NCI-H460 (cell line): Measurements from ENCODE around the gene DYNLL1. TPM values are rescaled to one million over a fixed set of nuclear protein-coding genes. Genes with fewer than 3 reads are reported as not detected.
"Not testable (repeated sequence)": the region's sequence is repeated elsewhere in the genome, so short reads cannot be mapped to it uniquely, and the experiment has no call there.

Experiments used
- DNase-seq: peaks from one replicate; pipeline ENCODE4 v3.0.0-alpha.2; 2016; ENCODE audit warnings: low read depth; ENCODE audit errors: extremely low read depth
- total RNA-seq: library from RNA; depleted of rRNA; stranded (reverse); fragments of >200 nt; shearing (Covaris generic); gene quantifications from 2 replicates; pipeline ENCODE4 v1.2.3, GENCODE V29; 2014

Gene DYNLL1
- total RNA-seq, 1 experiment from 2014 or later, result 250 TPM

- no peak for DNase-seq
These were observed 21.9 kb upstream of the DYNLL1 start for GRCh38 chr12:120473807-120474615.

- no peak for DNase-seq
These were observed 21.3 kb upstream of the DYNLL1 start for GRCh38 chr12:120474616-120474960.

GRCh38 chr12:120475643-120476042 is 20.3 kb upstream of the DYNLL1 start:
- DNase-seq, result no peak

DNA sequence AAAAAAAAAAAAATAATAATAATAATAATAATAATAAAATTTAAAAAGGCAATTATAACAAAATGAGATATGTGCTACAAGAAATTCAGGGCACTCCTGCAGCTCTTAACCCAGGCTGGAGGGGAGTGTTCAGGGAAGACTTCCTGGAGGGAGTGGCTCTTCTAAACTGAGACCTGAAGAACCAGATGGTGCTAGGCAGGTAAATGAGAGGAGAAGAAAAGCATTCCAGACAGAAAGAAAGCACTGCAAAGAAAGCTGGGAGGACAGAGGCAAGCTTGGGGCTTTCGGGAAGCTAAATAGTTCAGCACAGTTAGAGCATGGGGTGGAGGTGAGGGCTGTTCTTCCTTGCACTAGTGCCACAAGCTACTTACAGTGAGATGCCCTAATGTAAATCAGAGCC is 16.5 kb upstream of the DYNLL1 start:
- no peak for DNase-seq

DNA sequence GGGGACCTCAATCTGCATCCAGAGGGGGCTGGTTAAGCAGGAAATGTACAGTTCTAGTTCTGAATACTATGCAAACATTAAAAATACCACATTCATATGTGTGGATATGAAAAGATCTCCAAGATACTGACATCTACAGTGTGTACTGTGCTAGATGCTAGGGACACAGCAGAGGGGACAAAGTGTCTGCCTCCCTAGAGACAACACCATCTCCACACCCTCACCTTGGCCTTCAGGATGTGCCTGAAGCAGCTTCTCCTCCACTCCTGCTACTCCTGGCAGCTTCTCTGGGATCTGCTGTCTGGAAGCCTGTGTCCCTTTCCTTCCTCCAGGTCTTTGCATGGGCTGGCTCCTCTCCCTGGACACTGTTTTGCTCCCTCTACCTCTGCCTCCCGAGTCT is 15.7 kb upstream of the DYNLL1 start:
- no peak for DNase-seq

DNA sequence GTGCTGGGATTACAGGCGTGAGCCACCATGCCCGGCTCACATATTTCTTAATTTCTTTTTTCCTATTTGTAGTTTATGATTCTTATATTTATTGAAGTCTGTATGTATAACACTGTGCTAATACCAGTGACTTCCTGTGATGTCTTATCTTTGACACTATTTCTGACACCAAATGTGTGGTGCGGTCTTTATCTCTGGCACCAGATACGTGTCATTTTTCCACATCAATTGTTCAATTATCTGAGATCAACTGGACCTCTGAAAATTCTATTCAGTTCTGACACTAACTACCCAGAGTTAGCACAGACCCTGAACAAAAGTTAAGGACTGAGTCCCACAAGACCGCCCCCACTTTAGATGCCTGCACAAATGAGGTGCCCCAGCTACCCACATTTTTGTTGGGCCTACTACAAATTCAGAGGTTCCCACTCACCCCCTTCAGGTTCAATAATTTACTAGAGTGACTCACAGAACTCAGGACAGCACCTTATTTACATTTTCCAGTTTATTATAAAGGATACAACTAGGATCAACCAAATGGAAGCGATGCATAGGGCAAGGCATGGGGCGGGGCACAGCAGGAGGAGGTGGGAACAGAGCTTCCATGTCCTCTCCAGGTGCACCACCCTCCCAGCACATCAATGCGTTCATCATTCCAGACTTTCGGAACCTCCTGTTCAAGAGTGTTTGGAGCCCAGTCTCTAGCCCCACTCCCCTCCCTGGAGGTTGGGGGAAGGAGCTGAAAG is 14.7 kb upstream of the DYNLL1 start:
- no peak for DNase-seq

DNA sequence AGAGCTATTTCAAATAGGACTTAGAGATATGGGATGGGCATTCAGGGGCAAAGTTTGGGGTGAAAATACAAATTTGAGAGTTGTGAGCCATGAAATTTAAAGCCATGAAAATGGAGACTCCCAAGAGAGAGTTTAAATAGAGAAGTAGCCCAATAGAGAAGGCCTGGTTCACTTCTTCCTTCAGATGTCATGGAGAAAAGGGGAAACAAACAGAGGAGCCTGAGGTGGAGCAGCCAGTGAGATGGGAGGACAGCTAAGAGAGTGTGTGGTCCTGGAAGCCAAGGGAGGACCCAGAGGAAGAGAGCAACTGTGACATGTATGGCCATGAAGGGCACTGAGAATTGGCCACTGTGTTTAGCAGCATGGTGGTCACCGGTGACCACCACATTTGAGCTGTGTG is 12.3 kb upstream of the DYNLL1 start:
- no peak for DNase-seq

DNA sequence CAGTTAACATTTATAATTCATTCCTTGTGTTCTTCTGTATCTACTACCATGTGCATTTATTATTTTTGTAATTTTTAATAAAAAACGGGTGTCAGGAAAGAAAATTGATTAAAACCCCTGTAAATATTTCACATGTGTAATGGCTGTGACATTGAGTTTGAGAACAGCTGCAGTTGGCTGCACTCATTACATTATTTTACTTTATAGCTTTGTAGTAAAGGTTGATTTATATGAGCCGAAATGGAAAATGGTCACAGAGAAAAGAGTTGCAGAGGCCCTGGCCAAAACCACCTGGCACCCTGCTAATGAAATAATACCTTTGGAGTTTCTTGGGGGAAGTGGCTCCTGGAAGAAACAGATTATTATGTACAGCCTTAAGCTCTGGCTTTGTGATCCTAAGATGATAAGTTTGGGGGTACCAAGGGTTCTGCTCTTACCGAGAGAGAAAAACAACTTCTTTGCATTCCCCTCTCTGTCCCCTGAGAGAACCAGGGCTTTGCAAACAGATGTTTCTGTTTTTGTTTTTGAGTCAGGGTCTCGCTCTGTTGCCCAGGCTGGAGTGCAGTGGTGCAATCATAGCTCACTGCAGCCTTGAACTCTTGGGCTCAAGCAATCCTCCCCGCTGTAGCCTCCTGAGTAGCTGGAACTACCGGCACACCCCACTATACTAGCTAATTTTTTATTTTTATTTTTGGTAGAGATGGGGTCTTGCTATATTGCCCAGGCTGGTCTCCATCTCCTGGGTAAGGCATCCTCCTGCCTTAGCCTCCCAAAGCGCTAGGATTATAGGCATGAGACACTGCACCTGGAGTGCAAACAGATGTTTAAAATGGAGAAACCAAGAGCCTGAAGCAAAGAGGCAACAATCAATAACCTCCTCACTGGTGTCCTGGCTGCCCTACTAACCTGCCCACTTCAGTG is 9.7 kb upstream of the DYNLL1 start:
- DNase-seq, result no peak

DNA sequence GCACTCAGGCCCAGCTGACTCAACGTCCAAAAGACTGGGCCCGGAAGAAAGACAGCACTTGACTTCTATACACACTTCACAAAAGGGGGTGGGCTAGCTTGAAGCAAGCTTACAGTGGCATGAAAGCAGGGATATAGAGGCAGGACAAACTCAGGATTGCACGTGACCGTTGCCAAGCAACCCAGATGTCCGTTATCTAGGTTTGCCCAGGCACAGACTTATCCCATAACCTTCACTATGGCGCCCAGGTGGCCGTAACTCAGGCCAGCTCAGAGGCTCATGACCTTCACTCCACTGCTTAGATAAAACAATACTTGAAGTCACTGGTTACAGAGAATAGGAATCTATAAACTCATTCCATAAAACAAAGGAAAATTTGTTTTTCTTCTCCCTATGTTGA is 8.4 kb upstream of the DYNLL1 start:
- DNase-seq, result not testable (repeated sequence)

- no peak for DNase-seq
These were observed 7.8 kb upstream of the DYNLL1 start for GRCh38 chr12:120488057-120488640.

DNA sequence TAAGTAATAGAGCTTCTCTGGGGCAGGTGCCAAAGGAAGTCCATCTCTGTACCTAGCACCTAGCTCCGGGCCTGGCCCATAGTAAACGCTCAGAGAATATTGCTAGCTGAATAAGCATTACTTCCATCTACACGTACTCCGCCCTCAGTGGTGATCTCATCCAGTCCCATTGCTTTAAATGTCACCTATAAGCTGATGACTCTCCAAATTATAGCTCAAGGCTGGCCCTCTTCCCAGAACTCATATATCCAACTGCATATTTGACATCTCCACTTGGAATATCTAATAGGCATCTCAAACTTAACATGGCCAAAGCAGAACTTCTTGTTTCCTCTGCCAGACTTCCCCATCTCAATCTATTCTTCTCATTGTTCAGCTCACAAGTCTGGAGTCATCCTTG is 6.9 kb upstream of the DYNLL1 start:
- DNase-seq, result no peak

DNA sequence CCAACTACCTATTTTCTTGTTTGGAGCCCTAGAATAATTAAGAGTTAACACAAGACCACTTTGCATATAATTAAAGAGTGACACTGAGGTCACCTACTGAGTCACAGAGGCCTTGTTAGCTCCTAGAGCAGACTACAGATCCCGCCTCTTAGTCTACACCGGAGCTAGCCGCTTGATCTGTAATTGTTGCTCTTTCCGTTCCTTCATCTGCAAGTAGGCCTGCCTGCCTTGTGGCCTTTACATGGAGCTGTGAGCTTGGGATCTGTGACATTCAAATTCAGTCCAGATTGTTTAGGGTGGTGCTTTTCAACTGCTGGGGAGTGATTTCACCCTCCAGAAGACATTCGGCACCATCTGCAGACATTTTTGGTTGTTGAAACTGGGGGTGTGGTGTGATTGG is 5.6 kb upstream of the DYNLL1 start:
- no peak for DNase-seq

DNA sequence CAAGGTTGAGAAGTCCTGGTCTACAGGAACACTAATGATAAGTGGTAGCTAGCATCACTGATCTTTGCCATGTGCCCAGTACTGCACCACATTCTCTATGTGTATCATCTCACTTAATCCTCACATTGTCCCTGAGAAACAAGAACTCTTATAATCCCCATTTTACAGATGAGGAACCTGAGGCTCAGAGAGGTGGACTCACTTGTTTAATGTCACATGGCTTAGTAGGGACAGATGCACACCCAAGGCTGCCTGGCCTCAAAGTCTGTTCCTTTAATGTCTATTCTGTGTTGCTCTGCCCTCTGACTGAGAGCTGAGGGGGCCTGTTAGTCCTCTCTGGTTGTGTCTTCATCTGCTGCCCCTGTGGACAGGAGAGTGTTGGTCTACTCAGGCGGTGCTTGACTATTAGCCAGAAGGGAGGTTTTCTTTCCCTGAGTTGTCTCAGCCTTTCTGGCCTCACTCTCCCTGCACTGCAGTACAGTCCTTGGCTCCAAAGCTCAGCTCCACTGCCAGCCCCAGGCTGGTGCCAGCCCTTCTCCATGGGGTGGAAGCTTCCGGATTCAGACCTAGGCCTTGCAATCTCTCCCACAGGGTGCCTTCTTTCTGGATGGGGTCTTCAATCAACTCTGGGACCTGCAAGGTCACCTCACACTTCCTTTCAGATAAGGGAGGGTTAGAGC is 4.9 kb upstream of the DYNLL1 start:
- DNase-seq, result no peak

DNA sequence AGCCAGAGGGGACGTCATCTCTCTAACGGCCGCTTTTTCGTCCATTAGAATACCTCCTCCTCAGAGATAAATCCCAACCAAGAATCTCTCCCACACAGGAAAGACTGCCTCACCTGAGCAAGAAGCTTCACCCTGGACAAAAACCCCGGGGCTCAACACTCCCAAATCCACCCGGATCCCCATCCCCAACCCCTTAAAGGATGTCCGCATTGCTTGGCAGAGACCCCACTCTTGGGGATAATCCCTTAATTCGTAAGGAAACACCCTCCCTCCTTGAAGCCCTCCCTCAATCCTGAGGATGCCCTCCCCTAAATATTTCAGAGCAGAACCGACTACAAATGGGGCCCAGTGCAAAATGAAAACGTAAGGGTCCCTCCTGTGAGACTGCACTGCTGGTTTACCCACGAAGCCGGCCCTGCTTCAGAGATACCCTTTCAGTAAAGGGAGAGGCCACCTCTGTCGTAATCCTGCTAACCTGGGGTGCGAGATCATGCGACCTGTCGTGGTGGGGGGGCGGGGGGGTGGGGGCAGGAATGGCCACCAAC is 655 bp upstream of the DYNLL1 start:
- DNase-seq, result no peak

DNA sequence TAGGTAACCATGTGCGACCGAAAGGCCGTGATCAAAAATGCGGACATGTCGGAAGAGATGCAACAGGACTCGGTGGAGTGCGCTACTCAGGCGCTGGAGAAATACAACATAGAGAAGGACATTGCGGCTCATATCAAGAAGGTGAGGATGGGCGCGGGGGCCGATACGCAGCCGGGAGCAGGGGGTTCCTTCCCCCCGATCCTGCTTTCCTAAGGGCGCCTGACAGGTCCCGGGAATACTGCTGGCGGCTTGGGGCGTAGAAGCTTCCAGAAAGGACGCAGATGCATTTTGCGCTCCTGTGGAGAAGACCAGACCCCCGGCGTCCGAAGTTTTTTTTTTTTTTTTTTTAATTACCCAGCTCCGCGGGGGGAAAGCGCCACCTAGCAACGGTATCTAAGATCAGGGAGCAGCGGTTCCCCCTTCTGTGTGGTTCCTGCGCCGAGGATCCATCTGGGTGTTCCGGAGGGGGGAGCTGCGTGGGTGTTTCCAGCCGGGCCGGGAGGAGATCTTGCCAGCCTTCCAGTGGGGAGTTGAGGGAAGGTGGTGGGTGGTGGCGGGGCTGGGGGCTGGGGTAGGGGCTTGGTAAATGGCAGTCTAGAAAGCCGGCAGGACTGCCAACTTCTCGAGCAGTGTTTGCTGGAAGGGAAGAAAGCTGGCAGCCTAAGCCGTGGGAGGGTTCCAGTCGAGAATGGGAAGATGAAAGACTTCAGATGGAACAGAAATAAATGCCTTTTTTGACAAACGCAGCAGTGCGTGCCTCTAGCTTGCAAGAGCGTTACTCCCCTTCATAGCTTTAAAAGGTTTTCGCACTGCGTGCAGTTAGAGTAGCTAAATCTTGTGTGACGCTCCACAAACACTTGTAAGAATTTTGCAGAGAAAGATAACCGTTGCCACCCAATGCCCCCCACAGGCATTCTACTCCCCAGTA is 764 bp downstream of the DYNLL1 start:
- no peak for DNase-seq

- no peak for DNase-seq
These were observed 1.7 kb downstream of the DYNLL1 start for GRCh38 chr12:120497524-120498150.

- no peak for DNase-seq
These were observed 3.1 kb downstream of the DYNLL1 start for GRCh38 chr12:120498870-120499515.

- DNase-seq, result no peak
These were observed 4.7 kb downstream of the DYNLL1 start for GRCh38 chr12:120500581-120500980.
